ENCODE measurements around the gene CYP8B1. TPM values are rescaled to one million over a fixed set of nuclear protein-coding genes. Genes with fewer than 3 reads are reported as not detected.
A peak's percentile ranks its signal among the peaks of the same experiment; 100 is the strongest.

CYP8B1 gene
- polyA plus RNA-seq (ENCODE audit: insufficient read depth in 1 of 5, insufficient read length in 5 of 5, low replicate concordance in 1 of 5): under 1 TPM; 0.17 to 0.30 (median 0.21) TPM
- long read RNA-seq, donor 1, partial matches to known transcripts: 0 of 1 reads
- long read RNA-seq, donor 1, other reads (novel, unspliced or antisense): 0 of 1 reads
- long read RNA-seq, donor 2: 0 reads
- long read RNA-seq, donor 3: 0 reads
- long read RNA-seq, donor 4: 0 reads
- long read RNA-seq, donor 5: 0 reads
- long read RNA-seq, donor 6: 0 reads
- long read RNA-seq, donor 7: 0 reads
- long read RNA-seq, donor 8: 0 reads

GRCh38 chr3:42875325-42876151 lies at the start of gene CYP8B1:
TSS of gene CYP8B1 (minus strand) at chr3:42875879. CDS start at chr3:42875816, 63 bp downstream.
- no peak for DNase-seq

- DNase-seq: no peak
Measured at GRCh38 chr3:42923606-42924005, 47.9 kb upstream of the CYP8B1 start.

- DNase-seq: no peak
Measured at GRCh38 chr3:42914771-42915515, 39.3 kb upstream of the CYP8B1 start.

- DNase-seq: no peak
Measured at GRCh38 chr3:42911551-42911950, 35.9 kb upstream of the CYP8B1 start.

- no peak for DNase-seq
Measured at GRCh38 chr3:42908675-42909074, 33.0 kb upstream of the CYP8B1 start.

- DNase-seq: no peak
Measured at GRCh38 chr3:42906848-42907183, 31.1 kb upstream of the CYP8B1 start.

- DNase-seq: peak; percentile 53 to 63
Measured at GRCh38 chr3:42906070-42906847, 30.6 kb upstream of the CYP8B1 start, which contains the start of gene ZNF662. TSS of gene ZNF662 (plus strand) at chr3:42906142. CDS start at chr3:42908115, 1,973 bp downstream.

- DNase-seq: no peak
Measured at GRCh38 chr3:42905740-42906069, 30.0 kb upstream of the CYP8B1 start.

- DNase-seq: no peak
Measured at GRCh38 chr3:42904076-42904475, 28.4 kb upstream of the CYP8B1 start.

GRCh38 chr3:42902257-42902656 lies 26.6 kb upstream of the CYP8B1 start:
- no peak for DNase-seq

- DNase-seq: no peak
Measured at GRCh38 chr3:42901073-42901415, 25.4 kb upstream of the CYP8B1 start.

- no peak for DNase-seq
Measured at GRCh38 chr3:42900226-42901072, 24.8 kb upstream of the CYP8B1 start.

- no peak for DNase-seq
Measured at GRCh38 chr3:42898896-42899675, 23.4 kb upstream of the CYP8B1 start.

GRCh38 chr3:42895580-42895868 lies 19.8 kb upstream of the CYP8B1 start:
- DNase-seq: no peak

GRCh38 chr3:42894698-42895579 lies 19.3 kb upstream of the CYP8B1 start:
- DNase-seq: no peak

GRCh38 chr3:42892807-42893206 lies 17.1 kb upstream of the CYP8B1 start:
- no peak for DNase-seq

- no peak for DNase-seq
Measured at GRCh38 chr3:42892169-42892568, 16.5 kb upstream of the CYP8B1 start.

- no peak for DNase-seq
Measured at GRCh38 chr3:42891042-42891441, 15.4 kb upstream of the CYP8B1 start.

GRCh38 chr3:42887084-42887483 lies 11.4 kb upstream of the CYP8B1 start:
- no peak for DNase-seq
